SK-N-SH treated with all-trans-retinoic acid at 6 μM for 48 hours (cell line): ENCODE data around the gene WIPF2.

Experiments
- ATAC-seq: fragments of 200-7000 bp; cut with Tn5 transposase; 3 replicates; pipeline ENCODE4 v1.9.1; 2020; ENCODE audit warnings: mild to moderate bottlenecking, moderate library complexity
- ARNTL ChIP-seq: fragments of 450-650 bp; formaldehyde crosslinking; IDR thresholded peaks from 2 replicates; pipeline ENCODE4 v1.5.0; 2020; ENCODE audit warnings: low read depth, mild to moderate bottlenecking, moderate library complexity, borderline replicate concordance
- BACH2 ChIP-seq: fragments of 250-450 bp; sonication (Bioruptor Pico); IDR thresholded peaks from 2 replicates; pipeline ENCODE4 v1.9.0; 2021; ENCODE audit warnings: mild to moderate bottlenecking, borderline replicate concordance
- CREB5 ChIP-seq: fragments of 250-450 bp; sonication (Bioruptor Pico); IDR thresholded peaks from 2 replicates; pipeline ENCODE4 v1.5.1; 2020; ENCODE audit warnings: low read depth, mild to moderate bottlenecking, moderate library complexity
- CSDC2 ChIP-seq: fragments of 250-450 bp; sonication (Bioruptor Pico); IDR thresholded peaks from 2 replicates; pipeline ENCODE4 v1.5.0; 2020; ENCODE audit warnings: mild to moderate bottlenecking, moderate library complexity
- CSRNP3 ChIP-seq: fragments of 250-450 bp; sonication (Bioruptor Pico); IDR thresholded peaks from 2 replicates; pipeline ENCODE4 v1.5.1; 2021; ENCODE audit warnings: mild to moderate bottlenecking, moderate library complexity
- ESRRG ChIP-seq: fragments of 250-450 bp; sonication (Bioruptor Pico); IDR thresholded peaks from 2 replicates; pipeline ENCODE4 v1.6.1; 2021; ENCODE audit warnings: mild to moderate bottlenecking
- GLIS3 ChIP-seq: fragments of 250-450 bp; sonication (Bioruptor Pico); IDR thresholded peaks from 2 replicates; pipeline ENCODE4 v1.5.0; 2020; ENCODE audit warnings: mild to moderate bottlenecking, moderate library complexity
- ISL1 ChIP-seq: fragments of 250-450 bp; sonication (Bioruptor Pico); IDR thresholded peaks from 2 replicates; pipeline ENCODE4 v2.1.2; 2022; ENCODE audit warnings: mild to moderate bottlenecking, moderate library complexity
- PATZ1 ChIP-seq: fragments of 250-450 bp; sonication (Bioruptor Pico); IDR thresholded peaks from 2 replicates; pipeline ENCODE4 v1.8.0; 2020; ENCODE audit warnings: mild to moderate bottlenecking, moderate library complexity, borderline replicate concordance
- POU6F1 ChIP-seq: fragments of 250-450 bp; sonication (Bioruptor Pico); IDR thresholded peaks from 2 replicates; pipeline ENCODE4 v1.8.0; 2021; ENCODE audit warnings: low read depth, mild to moderate bottlenecking, moderate library complexity, borderline replicate concordance
- PPARA ChIP-seq: fragments of 250-450 bp; sonication (Bioruptor Pico); IDR thresholded peaks from 2 replicates; pipeline ENCODE4 v1.5.0; 2020; ENCODE audit warnings: mild to moderate bottlenecking, borderline replicate concordance
- RARB ChIP-seq: fragments of 250-450 bp; sonication (Bioruptor Pico); IDR thresholded peaks from 2 replicates; pipeline ENCODE4 v1.8.0; 2021; ENCODE audit warnings: mild to moderate bottlenecking, moderate library complexity
- SNAI2 ChIP-seq: fragments of 250-450 bp; sonication (Bioruptor Pico); IDR thresholded peaks from 2 replicates; pipeline ENCODE4 v1.5.0; 2020; ENCODE audit warnings: mild to moderate bottlenecking, moderate library complexity
- TCF4 ChIP-seq: fragments of 250-450 bp; sonication (Bioruptor Pico); IDR thresholded peaks from 2 replicates; pipeline ENCODE4 v1.8.0; 2021; ENCODE audit warnings: mild to moderate bottlenecking, moderate library complexity, borderline replicate concordance
- TOX ChIP-seq: fragments of 250-450 bp; sonication (Bioruptor Pico); IDR thresholded peaks from 2 replicates; pipeline ENCODE4 v1.8.0; 2021; ENCODE audit warnings: mild to moderate bottlenecking, moderate library complexity, borderline replicate concordance
- TSHZ2 ChIP-seq: fragments of 250-450 bp; sonication (Bioruptor Pico); IDR thresholded peaks from 2 replicates; pipeline ENCODE4 v1.5.0; 2020; ENCODE audit warnings: mild to moderate bottlenecking, moderate library complexity
- ZC3H10 ChIP-seq: fragments of 250-450 bp; sonication (Bioruptor Pico); IDR thresholded peaks from 2 replicates; pipeline ENCODE4 v1.5.1; 2021; ENCODE audit warnings: mild to moderate bottlenecking, moderate library complexity
- ZFP3 ChIP-seq: fragments of 250-450 bp; sonication (Bioruptor Pico); IDR thresholded peaks from 2 replicates; pipeline ENCODE4 v1.5.0; 2020; ENCODE audit warnings: mild to moderate bottlenecking, moderate library complexity
- ZFP30 ChIP-seq: fragments of 450-650 bp; formaldehyde crosslinking; IDR thresholded peaks from 2 replicates; pipeline ENCODE4 v1.5.0; 2022; ENCODE audit warnings: mild to moderate bottlenecking, moderate library complexity
- ZNF565 ChIP-seq: fragments of 450-650 bp; formaldehyde crosslinking; conservative IDR thresholded peaks from 2 replicates; pipeline ENCODE4 v1.5.0; 2020; ENCODE audit warnings: low read depth, mild to moderate bottlenecking, moderate library complexity
- ZNF70 ChIP-seq: fragments of 450-650 bp; formaldehyde crosslinking; IDR thresholded peaks from 2 replicates; pipeline ENCODE4 v1.5.0; 2020; ENCODE audit warnings: mild to moderate bottlenecking, moderate library complexity
- ZNF8 ChIP-seq: fragments of 450-650 bp; formaldehyde crosslinking; IDR thresholded peaks from 2 replicates; pipeline ENCODE4 v1.5.0; 2020; ENCODE audit warnings: mild to moderate bottlenecking, moderate library complexity

WIPF2 gene

GRCh38 chr17:40259505-40259904, 40.4 kb downstream of the WIPF2 start:
- no peak for ATAC-seq
- no peak for TF ChIP-seq ESRRG

- no peak for TF ChIP-seq ESRRG
- no peak for TF ChIP-seq ZNF8 (CRISPR knock-in tag)
- TF ChIP-seq TCF4 (CRISPR knock-in tag): no peak
- no peak for TF ChIP-seq ARNTL
- TF ChIP-seq BACH2: no peak
- no peak for TF ChIP-seq ZFP3 (CRISPR knock-in tag)
- TF ChIP-seq PPARA (CRISPR knock-in tag): no peak
- no peak for TF ChIP-seq CREB5 (CRISPR knock-in tag)
- no peak for TF ChIP-seq CSDC2 (CRISPR knock-in tag)
- TF ChIP-seq POU6F1 (CRISPR knock-in tag): no peak
- no peak for TF ChIP-seq TOX (CRISPR knock-in tag)
- no peak for TF ChIP-seq RARB (CRISPR knock-in tag)
- ATAC-seq: no peak
These were observed 41.4 kb downstream of the WIPF2 start for GRCh38 chr17:40260528-40260927.

- no peak for ATAC-seq
- TF ChIP-seq GLIS3 (CRISPR knock-in tag) (no peak), POU6F1 (CRISPR knock-in tag) (no peak), ZC3H10 (no peak), ZFP30 (CRISPR knock-in tag) (no peak), ZNF565 (CRISPR knock-in tag) (no peak), RARB (CRISPR knock-in tag) (no peak)
- TF ChIP-seq, all 23 proteins: peak for 0
These were observed 45.5 kb downstream of the WIPF2 start for GRCh38 chr17:40264458-40265185.

- no peak for ATAC-seq
- no peak for TF ChIP-seq RARB (CRISPR knock-in tag)
- TF ChIP-seq SNAI2 (CRISPR knock-in tag): no peak
- TF ChIP-seq CREB5 (CRISPR knock-in tag): no peak
- TF ChIP-seq POU6F1 (CRISPR knock-in tag): no peak
- TF ChIP-seq ARNTL: no peak
- no peak for TF ChIP-seq TCF4 (CRISPR knock-in tag)
- no peak for TF ChIP-seq CSDC2 (CRISPR knock-in tag)
- TF ChIP-seq CSRNP3 (CRISPR knock-in tag): no peak
- no peak for TF ChIP-seq ISL1 (CRISPR knock-in tag)
- TF ChIP-seq ESRRG: no peak
- TF ChIP-seq ZNF8 (CRISPR knock-in tag): no peak
- no peak for TF ChIP-seq ZNF70 (CRISPR knock-in tag)
- no peak for TF ChIP-seq TSHZ2
- no peak for TF ChIP-seq PATZ1 (CRISPR knock-in tag)
- no peak for TF ChIP-seq PPARA (CRISPR knock-in tag)
These were observed 46.2 kb downstream of the WIPF2 start for GRCh38 chr17:40265337-40265736.
